ENCODE data around the gene PRKCD. TPM values are rescaled to one million over a fixed set of nuclear protein-coding genes. Genes with fewer than 3 reads are reported as not detected.

Gene PRKCD
- total RNA-seq, 1 experiment from 2014 or later = 30.9 TPM

DNA sequence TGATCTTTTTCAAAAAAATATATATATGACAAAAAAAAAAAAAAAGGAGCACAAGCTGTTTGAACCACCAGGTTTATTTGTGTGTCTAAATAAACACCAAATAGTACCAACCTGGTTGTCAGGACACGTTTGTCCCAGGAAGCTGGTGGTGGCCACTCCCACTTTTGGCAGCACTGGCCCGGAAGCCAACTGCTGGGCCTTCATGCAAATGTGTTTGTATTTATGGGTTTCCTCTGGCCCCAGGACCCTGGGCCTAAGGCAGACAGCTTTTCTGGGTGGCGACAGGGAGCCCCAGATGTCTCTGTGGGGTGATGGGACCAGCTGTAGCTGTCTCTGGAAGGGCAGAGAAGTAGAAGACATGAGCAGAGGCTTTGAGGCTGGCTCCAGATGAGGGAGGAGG is 31.6 kb downstream of the PRKCD start:
- Mint-ChIP-seq H3K9me3 (ENCODE audit: unreplicated experiment) (no peaks in the 10 kb centered on the region), H3K27ac (ENCODE audit: unreplicated experiment) (no peak overlapping the region), H3K4me1 (ENCODE audit: low read depth, unreplicated experiment) (no peaks in the 10 kb centered on the region), H3K27me3 (ENCODE audit: insufficient read depth, unreplicated experiment) (no peaks in the 10 kb centered on the region), H3K36me3 (ENCODE audit: insufficient read depth, unreplicated experiment) (peaks cover under 1% of the 10 kb centered on the region), H3K4me3 (ENCODE audit: unreplicated experiment) (no peak overlapping the region)
- H3K27me3 ChIP-seq (replicated peaks; ENCODE audit: control insufficient read depth, insufficient read depth, low read length) = no peaks in the 10 kb centered on the region
- H3K9me3 ChIP-seq = no peaks in the 10 kb centered on the region
- no peak overlapping the region for H3K4me3 ChIP-seq (ENCODE audit: low read depth, low read length)
- H3K36me3 ChIP-seq (ENCODE audit: control insufficient read depth, insufficient read depth, low read length) = peaks cover 4% of the 10 kb centered on the region
- intact Hi-C loops (cut with micrococcal nuclease; ENCODE audit: unreplicated experiment) = no loop called here
- DNase-seq = no peak
- H3K4me1 ChIP-seq = no peaks in the 10 kb centered on the region
- CTCF ChIA-PET = interaction anchor here (0.7 kb wide), 1 partner anchor 107 kb away, joined by 3 read pairs; no protein-coding TSS in a partner anchor
- TF ChIP-seq CTCF (IDR thresholded peaks at IDR 0.05; ENCODE audit: insufficient read depth in 1 of 2, low read depth in 1 of 2, low read length in 1 of 2, severe bottlenecking in 1 of 2, unreplicated experiment in 1 of 2) = no peak
- BruUV-seq (replicated peaks) = no TSS peak
- POLR2A ChIA-PET = no interaction called here

GRCh38 chr3:53193466-53194209 is 32.6 kb downstream of the PRKCD start:
- H3K4me1 ChIP-seq = no peaks in the 10 kb centered on the region
- POLR2A ChIA-PET = no interaction called here
- no peak overlapping the region for H3K4me3 ChIP-seq (ENCODE audit: low read depth, low read length)
- BruUV-seq (replicated peaks) = no TSS peak
- TF ChIP-seq CTCF (IDR thresholded peaks at IDR 0.05; ENCODE audit: insufficient read depth in 1 of 2, low read depth in 1 of 2, low read length in 1 of 2, severe bottlenecking in 1 of 2, unreplicated experiment in 1 of 2) = no peak
- intact Hi-C loops (cut with micrococcal nuclease; ENCODE audit: unreplicated experiment) = no loop called here
- H3K36me3 Mint-ChIP-seq (ENCODE audit: insufficient read depth, unreplicated experiment) = no peaks in the 10 kb centered on the region
- DNase-seq = no peak
- no peaks in the 10 kb centered on the region for H3K4me1 Mint-ChIP-seq (ENCODE audit: low read depth, unreplicated experiment)
- CTCF ChIA-PET = no interaction called here
- peaks cover 4% of the 10 kb centered on the region for H3K36me3 ChIP-seq (ENCODE audit: control insufficient read depth, insufficient read depth, low read length)
- no peak overlapping the region for H3K27ac Mint-ChIP-seq (ENCODE audit: unreplicated experiment)
- no peaks in the 10 kb centered on the region for H3K27me3 Mint-ChIP-seq (ENCODE audit: insufficient read depth, unreplicated experiment)
- H3K27me3 ChIP-seq (replicated peaks; ENCODE audit: control insufficient read depth, insufficient read depth, low read length) = no peaks in the 10 kb centered on the region; the same call in 1 of the 2 replicates
- no peaks in the 10 kb centered on the region for H3K9me3 ChIP-seq
- H3K9me3 Mint-ChIP-seq (ENCODE audit: unreplicated experiment) = no peaks in the 10 kb centered on the region
- no peak overlapping the region for H3K4me3 Mint-ChIP-seq (ENCODE audit: unreplicated experiment)

GRCh38 chr3:53194210-53195065 is 33.4 kb downstream of the PRKCD start:
- Histone ChIP-seq H3K4me1 (no peaks in the 10 kb centered on the region), H3K9me3 (no peaks in the 10 kb centered on the region), H3K4me3 (ENCODE audit: low read depth, low read length) (no peak overlapping the region), H3K27me3 (replicated peaks; ENCODE audit: control insufficient read depth, insufficient read depth, low read length) (no peaks in the 10 kb centered on the region; the same call in 1 of the 2 replicates), H3K36me3 (ENCODE audit: control insufficient read depth, insufficient read depth, low read length) (peaks cover 2% of the 10 kb centered on the region)
- no peaks in the 10 kb centered on the region for H3K4me1 Mint-ChIP-seq (ENCODE audit: low read depth, unreplicated experiment)
- POLR2A ChIA-PET = no interaction called here
- intact Hi-C loops (cut with micrococcal nuclease; ENCODE audit: unreplicated experiment) = loop anchor here (5.0 kb wide), 1 partner anchor 37 kb away; no protein-coding TSS in a partner anchor
- H3K4me3 Mint-ChIP-seq (ENCODE audit: unreplicated experiment) = no peak overlapping the region
- H3K27me3 Mint-ChIP-seq (ENCODE audit: insufficient read depth, unreplicated experiment) = no peaks in the 10 kb centered on the region
- CTCF ChIA-PET = interaction anchor here (0.8 to 2.5 kb wide), 2 partner anchors 80 to 90 kb away, joined by 3 to 30 read pairs; no protein-coding TSS in a partner anchor
- H3K36me3 Mint-ChIP-seq (ENCODE audit: insufficient read depth, unreplicated experiment) = no peaks in the 10 kb centered on the region
- H3K9me3 Mint-ChIP-seq (ENCODE audit: unreplicated experiment) = no peaks in the 10 kb centered on the region
- no TSS peak for BruUV-seq (replicated peaks)
- TF ChIP-seq CTCF (IDR thresholded peaks at IDR 0.05; ENCODE audit: insufficient read depth in 1 of 2, low read depth in 1 of 2, low read length in 1 of 2, severe bottlenecking in 1 of 2, unreplicated experiment in 1 of 2) = no peak
- no peak for DNase-seq
- H3K27ac Mint-ChIP-seq (ENCODE audit: unreplicated experiment) = no peak overlapping the region

Measured in Caco-2 (cell line).